ENCODE results near the gene AHR. TPM values are rescaled to one million over a fixed set of nuclear protein-coding genes. Genes with fewer than 3 reads are reported as not detected.
A peak's percentile ranks its signal among the peaks of the same experiment; 100 is the strongest.

Gene AHR
- total RNA-seq (2022): 39.0 and 39.4 TPM in 2 replicates
- percentile 45 among the genes with signal in this experiment for Bru-seq, nascent RNA
- BruChase-seq, experiment 1, labeled RNA remaining after a 2-hour chase: percentile 58 among the genes with signal in this experiment
- BruChase-seq, experiment 2, labeled RNA remaining after a 6-hour chase: percentile 43 among the genes with signal in this experiment
- long read RNA-seq, full-length matches to known transcripts: 1 of 12 reads
- long read RNA-seq, partial matches to known transcripts: 4 of 12 reads
- long read RNA-seq, other reads (novel, unspliced or antisense): 7 of 12 reads

- intact Hi-C loops (cut with micrococcal nuclease; ENCODE audit: unreplicated experiment): loop anchor here (1.0 to 5.0 kb wide), 4 partner anchors 59 to 496 kb away; partner anchors contain the start of gene AGR2
- POLR2A ChIA-PET: interaction anchor here (0.6 to 1.4 kb wide), 9 partner anchors 121 to 497 kb away, joined by 3 to 22 read pairs (median 4); no protein-coding TSS in a partner anchor
- Mint-ChIP-seq H3K4me1 (ENCODE audit: low read depth, unreplicated experiment) (peaks cover 7% of the 10 kb centered on the region), H3K9me3 (ENCODE audit: unreplicated experiment) (peaks cover 15% of the 10 kb centered on the region), H3K27ac (ENCODE audit: unreplicated experiment) (peak within 1 kb of the TSS; percentile 91), H3K4me3 (ENCODE audit: unreplicated experiment) (peak within 1 kb of the TSS; percentile 87), H3K36me3 (ENCODE audit: insufficient read depth, unreplicated experiment) (peaks cover 12% of the 10 kb centered on the region), H3K27me3 (ENCODE audit: insufficient read depth, unreplicated experiment) (no peaks in the 10 kb centered on the region)
- TF ChIP-seq, protein P1, sequence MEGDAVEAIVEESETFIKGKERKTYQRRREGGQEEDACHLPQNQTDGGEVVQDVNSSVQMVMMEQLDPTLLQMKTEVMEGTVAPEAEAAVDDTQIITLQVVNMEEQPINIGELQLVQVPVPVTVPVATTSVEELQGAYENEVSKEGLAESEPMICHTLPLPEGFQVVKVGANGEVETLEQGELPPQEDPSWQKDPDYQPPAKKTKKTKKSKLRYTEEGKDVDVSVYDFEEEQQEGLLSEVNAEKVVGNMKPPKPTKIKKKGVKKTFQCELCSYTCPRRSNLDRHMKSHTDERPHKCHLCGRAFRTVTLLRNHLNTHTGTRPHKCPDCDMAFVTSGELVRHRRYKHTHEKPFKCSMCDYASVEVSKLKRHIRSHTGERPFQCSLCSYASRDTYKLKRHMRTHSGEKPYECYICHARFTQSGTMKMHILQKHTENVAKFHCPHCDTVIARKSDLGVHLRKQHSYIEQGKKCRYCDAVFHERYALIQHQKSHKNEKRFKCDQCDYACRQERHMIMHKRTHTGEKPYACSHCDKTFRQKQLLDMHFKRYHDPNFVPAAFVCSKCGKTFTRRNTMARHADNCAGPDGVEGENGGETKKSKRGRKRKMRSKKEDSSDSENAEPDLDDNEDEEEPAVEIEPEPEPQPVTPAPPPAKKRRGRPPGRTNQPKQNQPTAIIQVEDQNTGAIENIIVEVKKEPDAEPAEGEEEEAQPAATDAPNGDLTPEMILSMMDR (IDR thresholded peaks at IDR 0.05; ENCODE audit: insufficient read depth in 1 of 2, low read depth in 1 of 2, low read length in 1 of 2, severe bottlenecking in 1 of 2, unreplicated experiment in 1 of 2): no peak
- peak; percentile 93 to 96 for DNase-seq
- H3K9me3 ChIP-seq: no peaks in the 10 kb centered on the region
- peak within 1 kb of the TSS; percentile 97 for H3K4me3 ChIP-seq (ENCODE audit: low read depth, low read length)
- H3K4me1 ChIP-seq: peaks cover 13% of the 10 kb centered on the region; the same call in 1 of the 2 replicates
- BruUV-seq (replicated peaks): no TSS peak
- no peaks in the 10 kb centered on the region for H3K36me3 ChIP-seq (ENCODE audit: control insufficient read depth, insufficient read depth, low read length)
- H3K27me3 ChIP-seq (replicated peaks; ENCODE audit: control insufficient read depth, insufficient read depth, low read length): no peaks in the 10 kb centered on the region
- CTCF ChIA-PET: interaction anchor here (0.6 to 0.9 kb wide), 5 partner anchors 13 to 690 kb away, joined by 3 to 4 read pairs (median 3); no protein-coding TSS in a partner anchor
Measured at GRCh38 chr7:17298102-17298839, at the start of gene AHR. Gene AHR (plus strand): TSS chr7:17298652. CDS start chr7:17299265, 613 bp downstream.

- ChIA-PET CTCF (no interaction called here), POLR2A (interaction anchor here (0.5 kb wide), 1 partner anchor 674 kb away, joined by 3 read pairs; no protein-coding TSS in a partner anchor)
- Mint-ChIP-seq H3K36me3 (ENCODE audit: insufficient read depth, unreplicated experiment) (no peaks in the 10 kb centered on the region), H3K9me3 (ENCODE audit: unreplicated experiment) (peaks cover 9% of the 10 kb centered on the region), H3K4me3 (ENCODE audit: unreplicated experiment) (no peak overlapping the region), H3K27ac (ENCODE audit: unreplicated experiment) (no peak overlapping the region), H3K27me3 (ENCODE audit: insufficient read depth, unreplicated experiment) (no peaks in the 10 kb centered on the region), H3K4me1 (ENCODE audit: low read depth, unreplicated experiment) (peaks cover 8% of the 10 kb centered on the region)
- no peak for DNase-seq
- Histone ChIP-seq H3K4me3 (ENCODE audit: low read depth, low read length) (no peak overlapping the region), H3K27me3 (replicated peaks; ENCODE audit: control insufficient read depth, insufficient read depth, low read length) (no peaks in the 10 kb centered on the region), H3K4me1 (peaks cover 14% of the 10 kb centered on the region), H3K36me3 (ENCODE audit: control insufficient read depth, insufficient read depth, low read length) (no peaks in the 10 kb centered on the region), H3K9me3 (peaks cover 10% of the 10 kb centered on the region; the same call in 1 of the 2 replicates)
- intact Hi-C loops (cut with micrococcal nuclease; ENCODE audit: unreplicated experiment): no loop called here
- TF ChIP-seq, protein P1 (IDR thresholded peaks at IDR 0.05; ENCODE audit: insufficient read depth in 1 of 2, low read depth in 1 of 2, low read length in 1 of 2, severe bottlenecking in 1 of 2, unreplicated experiment in 1 of 2): no peak
- no TSS peak for BruUV-seq (replicated peaks)
Measured at GRCh38 chr7:17253885-17254284, 44.6 kb upstream of the AHR start.

DNA sequence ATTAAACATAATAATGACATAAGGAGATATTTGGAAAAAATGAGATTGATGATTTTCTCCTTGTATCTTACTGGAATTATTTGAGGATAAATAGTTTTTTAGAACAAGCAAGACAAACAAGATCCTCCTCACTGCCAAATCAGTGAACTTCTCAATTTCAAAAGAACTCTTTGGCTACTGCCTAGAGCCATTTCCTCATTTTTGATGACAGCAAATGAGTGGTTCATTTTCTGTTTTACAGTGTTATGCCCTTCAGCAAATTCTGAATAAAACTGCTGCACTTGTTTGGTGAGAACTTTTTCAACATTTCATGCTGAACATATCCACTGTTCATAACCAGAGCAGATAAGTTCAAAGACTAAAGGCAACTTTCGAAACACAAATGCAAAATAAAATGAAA, 42.5 kb upstream of the AHR start:
- peaks cover 10% of the 10 kb centered on the region; the same call in 1 of the 2 replicates for H3K9me3 ChIP-seq
- no peaks in the 10 kb centered on the region for H3K27me3 ChIP-seq (replicated peaks; ENCODE audit: control insufficient read depth, insufficient read depth, low read length)
- TF ChIP-seq, protein P1 (IDR thresholded peaks at IDR 0.05; ENCODE audit: insufficient read depth in 1 of 2, low read depth in 1 of 2, low read length in 1 of 2, severe bottlenecking in 1 of 2, unreplicated experiment in 1 of 2): no peak
- Mint-ChIP-seq H3K4me3 (ENCODE audit: unreplicated experiment) (no peak overlapping the region), H3K27me3 (ENCODE audit: insufficient read depth, unreplicated experiment) (no peaks in the 10 kb centered on the region), H3K36me3 (ENCODE audit: insufficient read depth, unreplicated experiment) (no peaks in the 10 kb centered on the region), H3K4me1 (ENCODE audit: low read depth, unreplicated experiment) (no peaks in the 10 kb centered on the region), H3K27ac (ENCODE audit: unreplicated experiment) (no peak overlapping the region), H3K9me3 (ENCODE audit: unreplicated experiment) (peaks cover 9% of the 10 kb centered on the region)
- 0 out of 2 replicates have a peak, but pooled peaks cover 4% of the 10 kb centered on the region for H3K4me1 ChIP-seq
- ChIA-PET CTCF (no interaction called here), POLR2A (no interaction called here)
- H3K4me3 ChIP-seq (ENCODE audit: low read depth, low read length): no peak overlapping the region
- no peaks in the 10 kb centered on the region for H3K36me3 ChIP-seq (ENCODE audit: control insufficient read depth, insufficient read depth, low read length)
- no TSS peak for BruUV-seq (replicated peaks)
- no peak for DNase-seq
- intact Hi-C loops (cut with micrococcal nuclease; ENCODE audit: unreplicated experiment): no loop called here

Data from Caco-2 (cell line).